Body of pancreas (tissue), 4 donors: ENCODE data around the gene PTPRA.

Experiments
- CTCF ChIP-seq, 7 experiments: fragments of 450-650 bp in 4 of 7; fragments of 200-600 bp in 3 of 7; sonication (generic) in 3 of 7; IDR thresholded peaks; one replicate each; pipeline ENCODE4 v1.5.1; 2016 to 2019; ENCODE audit warnings: antibody characterized with exemption in 7 of 7
- POLR2A ChIP-seq, 3 donors: fragments of 450-650 bp; IDR thresholded peaks; one replicate each; pipeline ENCODE4 v1.6.1; 2016; ENCODE audit warnings: antibody characterized with exemption in 3 of 3, mild to moderate bottlenecking in 2 of 3

DNA sequence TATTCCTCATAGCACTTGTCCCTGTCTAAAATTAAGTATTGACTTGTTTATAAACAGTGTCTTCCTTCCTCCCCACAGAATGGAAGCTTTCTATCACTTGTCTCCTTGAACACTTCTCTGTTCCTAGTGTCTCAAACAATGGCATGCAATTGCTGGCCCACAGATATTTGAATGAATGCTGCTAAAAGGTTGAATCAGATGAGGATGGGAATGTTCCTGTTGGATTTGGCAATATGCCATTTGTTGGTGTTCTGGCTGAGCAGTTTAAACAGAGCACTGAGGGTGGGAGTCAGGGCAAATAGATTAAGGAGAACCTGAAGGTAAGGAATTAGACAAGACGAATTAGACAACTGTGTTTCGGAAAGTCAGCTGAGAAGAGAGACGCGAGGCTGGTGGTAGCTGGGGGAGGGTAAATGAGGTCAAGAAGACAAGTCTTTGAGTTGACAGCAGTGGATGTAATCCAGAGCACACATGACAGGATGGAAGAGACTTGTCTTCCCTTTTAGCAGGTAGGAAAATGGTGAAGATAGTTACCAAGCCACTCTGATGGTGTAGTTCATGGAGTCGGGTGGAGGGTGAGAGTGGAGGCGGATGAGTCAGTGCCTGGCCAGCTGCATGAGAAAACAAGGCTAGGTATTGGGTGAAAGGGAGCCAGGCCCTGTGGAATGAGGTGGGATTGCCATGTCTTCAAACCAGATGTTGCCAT, 111.8 kb downstream of the PTPRA start:
- no peak for TF ChIP-seq CTCF (IDR thresholded peaks at IDR 0.05)
- TF ChIP-seq POLR2A (IDR thresholded peaks at IDR 0.05) = no peak
